GM18505 (cell line): ENCODE measurements around the gene CDH7.
A peak's percentile ranks its signal among the peaks of the same experiment; 100 is the strongest.

Source experiments
- ATAC-seq: cut with Tn5 transposase; IDR thresholded peaks from one replicate; pipeline ENCODE4 v1.9.1; 2021; ENCODE audit not compliant: unreplicated experiment
- POLR2A ChIP-seq: IDR thresholded peaks from 4 replicates; pipeline ENCODE4 v1.6.1; 2011; ENCODE audit warnings: borderline replicate concordance; ENCODE audit not compliant: insufficient read depth, insufficient read length; ENCODE audit errors: extremely low read depth

The CDH7 gene

DNA sequence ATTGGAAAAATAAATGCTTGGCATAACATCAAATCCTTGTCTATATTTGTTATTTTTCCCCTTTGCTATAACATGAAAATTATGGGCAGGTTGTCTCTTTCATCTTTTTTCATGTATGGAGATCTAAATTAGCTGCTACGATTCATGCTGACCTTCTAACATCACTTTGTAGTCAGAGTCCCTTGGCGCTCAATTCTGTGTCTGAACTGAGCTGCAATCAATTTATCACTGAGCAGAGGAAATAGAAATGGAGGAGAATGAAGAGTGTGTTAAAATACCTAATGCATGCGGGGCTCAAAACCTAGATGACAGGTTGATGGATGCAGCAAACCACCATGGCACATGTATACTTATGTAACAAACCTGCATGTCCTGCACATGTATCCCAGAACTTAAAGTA, 168.9 kb downstream of the CDH7 start:
- TF ChIP-seq POLR2A = no peak
- no peak for ATAC-seq

DNA sequence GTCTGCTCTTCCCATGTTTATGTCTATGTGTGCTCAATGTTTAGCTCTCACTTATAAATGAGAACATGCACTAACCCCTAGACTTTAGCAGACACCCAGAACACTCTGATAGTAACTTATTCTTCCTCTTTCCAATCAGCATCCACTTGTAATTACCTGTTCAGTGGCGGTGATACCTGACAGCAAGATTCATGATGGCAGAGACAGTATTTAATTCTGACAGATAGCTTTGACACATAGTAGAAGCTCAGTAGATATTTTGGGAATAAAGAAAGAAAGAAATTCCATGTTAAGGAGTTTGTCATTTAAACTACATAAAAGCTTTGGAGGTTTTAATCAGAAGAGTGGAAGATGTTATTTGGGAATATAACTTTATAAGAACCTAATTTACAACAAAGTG, 171.3 kb downstream of the CDH7 start:
- TF ChIP-seq POLR2A = no peak
- ATAC-seq = no peak

GRCh38 chr18:65924904-65925303, 174.1 kb downstream of the CDH7 start:
- no peak for TF ChIP-seq POLR2A
- no peak for ATAC-seq

- TF ChIP-seq POLR2A = no peak
- ATAC-seq = no peak
These were observed 184.1 kb downstream of the CDH7 start for GRCh38 chr18:65934874-65935273.

DNA sequence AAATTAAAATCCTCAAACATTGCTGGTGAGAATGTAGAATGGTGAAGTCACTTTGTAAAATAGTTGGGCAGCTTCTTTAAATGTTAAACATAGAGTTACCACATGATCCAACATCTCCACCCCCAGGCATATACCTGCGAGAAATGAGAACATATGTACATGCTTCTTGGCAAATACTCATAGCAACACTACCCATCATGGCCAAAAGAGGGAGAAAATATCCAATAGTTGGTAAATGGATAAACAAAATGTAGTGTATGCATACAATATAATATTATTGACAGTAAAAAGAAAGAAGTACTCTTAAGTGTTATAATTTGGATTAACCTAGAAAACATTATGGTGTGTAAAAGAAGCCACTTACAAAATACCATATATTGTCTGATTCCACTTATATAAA, 185.9 kb downstream of the CDH7 start:
- TF ChIP-seq POLR2A = no peak
- ATAC-seq = no peak

DNA sequence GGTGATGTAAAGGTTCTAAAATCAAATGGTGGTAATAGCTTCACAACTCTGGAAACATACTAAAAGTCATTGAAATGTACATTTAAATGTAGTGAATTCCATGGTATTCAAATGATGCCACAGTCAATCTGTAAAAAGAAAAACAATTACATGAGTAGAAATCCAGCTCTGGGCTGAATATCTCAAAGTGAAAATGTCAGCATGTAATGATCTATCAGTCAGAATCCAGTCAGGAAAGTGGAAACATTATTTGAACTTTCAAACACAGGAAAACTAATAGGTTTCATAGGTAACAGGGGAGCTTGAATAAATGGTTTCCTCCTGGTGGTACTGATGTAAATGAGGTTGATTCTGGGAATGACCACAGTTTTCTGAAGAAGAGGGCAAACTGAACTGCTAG, 186.4 kb downstream of the CDH7 start:
- ATAC-seq = no peak
- TF ChIP-seq POLR2A = no peak

GRCh38 chr18:65938592-65939372, 188.0 kb downstream of the CDH7 start:
- peak; percentile 95 for ATAC-seq
- TF ChIP-seq POLR2A = no peak
